ENCODE results near the gene AMIGO3.

DNA sequence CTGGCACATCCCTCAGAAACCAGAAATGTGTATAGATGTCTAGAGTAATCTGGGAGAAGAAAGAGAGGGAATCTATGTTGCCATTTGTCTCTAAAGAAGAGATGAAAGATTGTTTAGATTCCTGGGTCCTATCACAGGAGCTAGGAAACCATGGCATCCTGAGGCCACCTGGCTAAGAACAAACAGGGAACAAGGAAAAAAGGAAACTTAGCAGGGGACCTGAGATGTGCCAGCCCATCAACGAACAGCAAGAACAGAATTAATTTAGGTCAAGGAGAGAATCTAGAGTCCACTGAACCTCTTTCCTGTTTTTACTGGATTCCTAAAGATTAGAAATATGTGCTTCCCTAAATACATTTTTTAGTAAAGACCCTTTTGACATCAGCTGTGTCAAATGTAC is 36.6 kb upstream of the AMIGO3 start:
- TF ChIP-seq, protein P1, sequence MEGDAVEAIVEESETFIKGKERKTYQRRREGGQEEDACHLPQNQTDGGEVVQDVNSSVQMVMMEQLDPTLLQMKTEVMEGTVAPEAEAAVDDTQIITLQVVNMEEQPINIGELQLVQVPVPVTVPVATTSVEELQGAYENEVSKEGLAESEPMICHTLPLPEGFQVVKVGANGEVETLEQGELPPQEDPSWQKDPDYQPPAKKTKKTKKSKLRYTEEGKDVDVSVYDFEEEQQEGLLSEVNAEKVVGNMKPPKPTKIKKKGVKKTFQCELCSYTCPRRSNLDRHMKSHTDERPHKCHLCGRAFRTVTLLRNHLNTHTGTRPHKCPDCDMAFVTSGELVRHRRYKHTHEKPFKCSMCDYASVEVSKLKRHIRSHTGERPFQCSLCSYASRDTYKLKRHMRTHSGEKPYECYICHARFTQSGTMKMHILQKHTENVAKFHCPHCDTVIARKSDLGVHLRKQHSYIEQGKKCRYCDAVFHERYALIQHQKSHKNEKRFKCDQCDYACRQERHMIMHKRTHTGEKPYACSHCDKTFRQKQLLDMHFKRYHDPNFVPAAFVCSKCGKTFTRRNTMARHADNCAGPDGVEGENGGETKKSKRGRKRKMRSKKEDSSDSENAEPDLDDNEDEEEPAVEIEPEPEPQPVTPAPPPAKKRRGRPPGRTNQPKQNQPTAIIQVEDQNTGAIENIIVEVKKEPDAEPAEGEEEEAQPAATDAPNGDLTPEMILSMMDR (IDR thresholded peaks at IDR 0.05): no peak
- no peak for TF ChIP-seq EZH2phosphoT487 (IDR thresholded peaks at IDR 0.05)

Data from neural progenitor cell (in vitro differentiated cells).